Liver (tissue), 9 donors: Measurements from ENCODE around the gene CA14. TPM values are rescaled to one million over a fixed set of nuclear protein-coding genes. Genes with fewer than 3 reads are reported as not detected.
A peak's percentile ranks its signal among the peaks of the same experiment; 100 is the strongest.
"Not testable (repeated sequence)": the region's sequence is repeated elsewhere in the genome, so short reads cannot be mapped to it uniquely, and the experiment has no call there.

Experiments
- DNase-seq: peaks from one replicate; pipeline ENCODE4 v3.0.0-alpha.2; 2017; ENCODE audit warnings: low spot score
- H3K27ac ChIP-seq, 2 donors: one replicate each; pipeline ENCODE4 v1.7.0; 2013; ENCODE audit warnings: inconsistent platforms in 2 of 2, low read length in 2 of 2, control low read depth in 1 of 2, low read depth in 1 of 2, mild to moderate bottlenecking in 1 of 2
- H3K27me3 ChIP-seq, 4 donors: one replicate each; pipeline versions ENCODE4 v1.6.1 to v1.7.0; 2013; ENCODE audit warnings: low read length in 3 of 4, inconsistent platforms in 1 of 4, mild to moderate bottlenecking in 1 of 4, moderate library complexity in 1 of 4; ENCODE audit not compliant: control insufficient read depth in 4 of 4, insufficient read depth in 4 of 4
- H3K36me3 ChIP-seq, 4 donors: one replicate each; pipeline versions ENCODE4 v1.6.1 to v1.7.0; 2013; ENCODE audit warnings: low read length in 3 of 4, mild to moderate bottlenecking in 3 of 4, low read depth in 1 of 4, moderate library complexity in 1 of 4; ENCODE audit not compliant: control insufficient read depth in 4 of 4, insufficient read depth in 3 of 4
- H3K4me1 ChIP-seq, 4 donors: one replicate each; pipeline versions ENCODE4 v1.6.1 to v1.7.0; 2013; ENCODE audit warnings: low read length in 3 of 4, mild to moderate bottlenecking in 3 of 4, moderate library complexity in 1 of 4; ENCODE audit not compliant: control insufficient read depth in 4 of 4, insufficient read depth in 4 of 4
- H3K4me3 ChIP-seq, 3 donors: one replicate each; pipeline versions ENCODE4 v1.6.1 to v1.7.0; 2013; ENCODE audit warnings: low read length in 3 of 3, control low read depth in 1 of 3, low read depth in 1 of 3, mild to moderate bottlenecking in 1 of 3
- H3K9ac ChIP-seq, 2 donors: one replicate each; pipeline ENCODE4 v1.7.0; 2013; ENCODE audit warnings: low read length in 2 of 2, mild to moderate bottlenecking in 2 of 2, moderate library complexity in 2 of 2, control low read depth in 1 of 2, low read depth in 1 of 2
- H3K9me3 ChIP-seq, 4 donors: one replicate each; pipeline versions ENCODE4 v1.6.1 to v1.7.0; 2013; ENCODE audit warnings: low read length in 3 of 4; ENCODE audit not compliant: control insufficient read depth in 4 of 4
- EGR1 ChIP-seq, 2 donors: IDR thresholded peaks; 2 replicates each; pipeline ENCODE4 v1.6.1; 2016 to 2018; ENCODE audit warnings: antibody characterized with exemption in 2 of 2, low read depth in 2 of 2
- FOXA1 ChIP-seq: IDR thresholded peaks from 2 replicates; pipeline ENCODE4 v1.6.1; 2016; ENCODE audit warnings: antibody characterized with exemption
- FOXA2 ChIP-seq: IDR thresholded peaks from 2 replicates; pipeline ENCODE4 v1.6.1; 2016; ENCODE audit warnings: antibody characterized with exemption
- GABPA ChIP-seq, 2 donors: IDR thresholded peaks in 1 of 2; conservative IDR thresholded peaks in 1 of 2; 2 replicates each; pipeline ENCODE4 v1.6.1; 2016; ENCODE audit warnings: antibody characterized with exemption in 2 of 2, mild to moderate bottlenecking in 1 of 2, moderate library complexity in 1 of 2
- HNF4A ChIP-seq, 2 donors: conservative IDR thresholded peaks; 2 replicates each; pipeline ENCODE4 v1.6.1; 2016; ENCODE audit warnings: antibody characterized with exemption in 2 of 2, mild to moderate bottlenecking in 2 of 2
- JUND ChIP-seq, 2 donors: IDR thresholded peaks; 2 replicates each; pipeline ENCODE4 v1.6.1; 2016; ENCODE audit warnings: antibody characterized with exemption in 2 of 2
- NR2F2 ChIP-seq: IDR thresholded peaks from 2 replicates; pipeline ENCODE4 v1.6.1; 2016; ENCODE audit warnings: antibody characterized with exemption
- RAD21 ChIP-seq, 2 donors: IDR thresholded peaks; 2 replicates each; pipeline ENCODE4 v1.6.1; 2016; ENCODE audit warnings: antibody characterized with exemption in 2 of 2, mild to moderate bottlenecking in 2 of 2
- RXRA ChIP-seq, 2 donors: IDR thresholded peaks; 2 replicates each; pipeline ENCODE4 v1.6.1; 2017 to 2018; ENCODE audit warnings: antibody characterized with exemption in 2 of 2, mild to moderate bottlenecking in 1 of 2
- WGBS: extraction: QIAGEN DNeasy Blood & Tissue Kit; methylation state at CpG from one replicate; pipeline ENCODE4 v1.1.7; 2013; 5-methylcytosine and 5-hydroxymethylcytosine counted together
- polyA plus RNA-seq, 2 donors: library from polyadenylated mRNA; stranded (reverse) in 1 of 2; unstranded in 1 of 2; fragments of 200-250 nt in 1 of 2; fragments of >200 nt in 1 of 2; fragmentation: Nextera tagmentation in 1 of 2; extraction: Ambion mirVana in 1 of 2; gene quantifications; one replicate each; pipeline versions ENCODE4 v1.2.1 to v1.2.3, GENCODE V29; 2013 to 2015
- total RNA-seq, 2 donors: library from RNA; depleted of rRNA; stranded (reverse); fragments of >200 nt; gene quantifications; one replicate each; pipeline ENCODE4 v1.2.3, GENCODE V29; 2014
- TF ChIP-seq, protein P1 (sequence below): IDR thresholded peaks from 2 replicates; pipeline ENCODE4 v1.6.1; 2016; ENCODE audit warnings: antibody characterized with exemption
- TF ChIP-seq, protein P2 (sequence below): IDR thresholded peaks from 2 replicates; pipeline ENCODE4 v1.6.1; 2016; ENCODE audit warnings: antibody characterized with exemption
- TF ChIP-seq, protein P3 (sequence below): IDR thresholded peaks from 2 replicates; pipeline ENCODE4 v1.6.1; 2016; ENCODE audit warnings: antibody characterized with exemption, mild to moderate bottlenecking
- TF ChIP-seq, protein P4 (sequence below): fragments of 150-350 bp; IDR thresholded peaks from 2 replicates; pipeline ENCODE4 v1.5.1; 2017; ENCODE audit warnings: improper control_type of control experiment, low read depth, low read length; ENCODE audit not compliant: missing input control
- TF ChIP-seq, protein P5 (sequence below): IDR thresholded peaks from 2 replicates; pipeline ENCODE4 v1.6.1; 2016; ENCODE audit warnings: antibody characterized with exemption
- donor health status: healthy.
- donor health status: healthy.
- donor health status: healthy.
- donor health status: healthy.
- donor health status: healthy.

CA14 gene
- total and polyA plus RNA-seq, 4 donors = 0.22 to 2.7 (median 1.2) TPM

DNA sequence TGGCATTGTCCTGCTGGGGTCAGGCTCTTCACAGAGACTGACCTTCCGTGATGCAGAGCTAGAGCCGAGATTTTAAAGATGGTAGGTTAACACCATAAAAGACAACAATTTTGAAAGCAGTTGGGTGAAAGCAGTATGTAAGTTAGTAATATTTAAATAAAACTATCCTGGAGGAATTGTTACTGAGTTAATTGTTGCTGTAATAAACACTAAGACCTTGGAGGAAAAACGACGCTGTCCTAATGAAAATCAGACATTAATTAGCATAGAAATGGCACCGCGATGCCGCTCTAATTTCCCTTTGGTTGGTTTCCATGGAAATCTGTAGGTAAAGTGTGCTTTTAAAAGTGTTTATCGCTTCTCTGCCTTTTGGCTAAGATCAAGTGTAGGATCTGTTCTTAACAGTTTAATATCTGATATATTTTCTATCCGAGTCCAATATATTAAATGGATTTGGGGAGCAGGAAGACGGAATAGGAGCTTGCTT is 20.9 kb upstream of the CA14 start:
- Histone ChIP-seq H3K27ac (peak overlapping the region in 1 of 2 donors; percentile 6), H3K9ac (peak overlapping the region in 1 of 2 donors; percentile 69), H3K9me3 (no peaks in the 10 kb centered on the region), H3K4me3 (peak overlapping the region; percentile 52 to 86 (median 73)), H3K27me3 (no peaks in the 10 kb centered on the region), H3K36me3 (no peaks in the 10 kb centered on the region), H3K4me1 (peaks cover 1 to 20% (median 6%) of the 10 kb centered on the region in 4 donors)
- 42% methylated on average over 10 of the region's 10 CpGs for WGBS
- TF ChIP-seq FOXA2 (no peak), NR2F2 (no peak), EGR1 (IDR thresholded peaks at IDR 0.05; ENCODE audit: low read depth in 2 of 2) (no peak), FOXA1 (no peak), RAD21 (IDR thresholded peaks at IDR 0.05) (no peak), JUND (IDR thresholded peaks at IDR 0.05) (no peak), GABPA (IDR thresholded peaks at IDR 0.05 in 1 of 2, conservative IDR thresholded peaks at IDR 0.05 in 1 of 2) (no peak), HNF4A (conservative IDR thresholded peaks at IDR 0.05) (no peak), RXRA (IDR thresholded peaks at IDR 0.05) (no peak)
- TF ChIP-seq, protein P1, sequence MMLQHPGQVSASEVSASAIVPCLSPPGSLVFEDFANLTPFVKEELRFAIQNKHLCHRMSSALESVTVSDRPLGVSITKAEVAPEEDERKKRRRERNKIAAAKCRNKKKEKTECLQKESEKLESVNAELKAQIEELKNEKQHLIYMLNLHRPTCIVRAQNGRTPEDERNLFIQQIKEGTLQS = no peak
- TF ChIP-seq, protein P2, sequence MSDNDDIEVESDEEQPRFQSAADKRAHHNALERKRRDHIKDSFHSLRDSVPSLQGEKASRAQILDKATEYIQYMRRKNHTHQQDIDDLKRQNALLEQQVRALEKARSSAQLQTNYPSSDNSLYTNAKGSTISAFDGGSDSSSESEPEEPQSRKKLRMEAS = no peak
- TF ChIP-seq, protein P3, sequence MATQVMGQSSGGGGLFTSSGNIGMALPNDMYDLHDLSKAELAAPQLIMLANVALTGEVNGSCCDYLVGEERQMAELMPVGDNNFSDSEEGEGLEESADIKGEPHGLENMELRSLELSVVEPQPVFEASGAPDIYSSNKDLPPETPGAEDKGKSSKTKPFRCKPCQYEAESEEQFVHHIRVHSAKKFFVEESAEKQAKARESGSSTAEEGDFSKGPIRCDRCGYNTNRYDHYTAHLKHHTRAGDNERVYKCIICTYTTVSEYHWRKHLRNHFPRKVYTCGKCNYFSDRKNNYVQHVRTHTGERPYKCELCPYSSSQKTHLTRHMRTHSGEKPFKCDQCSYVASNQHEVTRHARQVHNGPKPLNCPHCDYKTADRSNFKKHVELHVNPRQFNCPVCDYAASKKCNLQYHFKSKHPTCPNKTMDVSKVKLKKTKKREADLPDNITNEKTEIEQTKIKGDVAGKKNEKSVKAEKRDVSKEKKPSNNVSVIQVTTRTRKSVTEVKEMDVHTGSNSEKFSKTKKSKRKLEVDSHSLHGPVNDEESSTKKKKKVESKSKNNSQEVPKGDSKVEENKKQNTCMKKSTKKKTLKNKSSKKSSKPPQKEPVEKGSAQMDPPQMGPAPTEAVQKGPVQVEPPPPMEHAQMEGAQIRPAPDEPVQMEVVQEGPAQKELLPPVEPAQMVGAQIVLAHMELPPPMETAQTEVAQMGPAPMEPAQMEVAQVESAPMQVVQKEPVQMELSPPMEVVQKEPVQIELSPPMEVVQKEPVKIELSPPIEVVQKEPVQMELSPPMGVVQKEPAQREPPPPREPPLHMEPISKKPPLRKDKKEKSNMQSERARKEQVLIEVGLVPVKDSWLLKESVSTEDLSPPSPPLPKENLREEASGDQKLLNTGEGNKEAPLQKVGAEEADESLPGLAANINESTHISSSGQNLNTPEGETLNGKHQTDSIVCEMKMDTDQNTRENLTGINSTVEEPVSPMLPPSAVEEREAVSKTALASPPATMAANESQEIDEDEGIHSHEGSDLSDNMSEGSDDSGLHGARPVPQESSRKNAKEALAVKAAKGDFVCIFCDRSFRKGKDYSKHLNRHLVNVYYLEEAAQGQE = no peak
- TF ChIP-seq, protein P4, sequence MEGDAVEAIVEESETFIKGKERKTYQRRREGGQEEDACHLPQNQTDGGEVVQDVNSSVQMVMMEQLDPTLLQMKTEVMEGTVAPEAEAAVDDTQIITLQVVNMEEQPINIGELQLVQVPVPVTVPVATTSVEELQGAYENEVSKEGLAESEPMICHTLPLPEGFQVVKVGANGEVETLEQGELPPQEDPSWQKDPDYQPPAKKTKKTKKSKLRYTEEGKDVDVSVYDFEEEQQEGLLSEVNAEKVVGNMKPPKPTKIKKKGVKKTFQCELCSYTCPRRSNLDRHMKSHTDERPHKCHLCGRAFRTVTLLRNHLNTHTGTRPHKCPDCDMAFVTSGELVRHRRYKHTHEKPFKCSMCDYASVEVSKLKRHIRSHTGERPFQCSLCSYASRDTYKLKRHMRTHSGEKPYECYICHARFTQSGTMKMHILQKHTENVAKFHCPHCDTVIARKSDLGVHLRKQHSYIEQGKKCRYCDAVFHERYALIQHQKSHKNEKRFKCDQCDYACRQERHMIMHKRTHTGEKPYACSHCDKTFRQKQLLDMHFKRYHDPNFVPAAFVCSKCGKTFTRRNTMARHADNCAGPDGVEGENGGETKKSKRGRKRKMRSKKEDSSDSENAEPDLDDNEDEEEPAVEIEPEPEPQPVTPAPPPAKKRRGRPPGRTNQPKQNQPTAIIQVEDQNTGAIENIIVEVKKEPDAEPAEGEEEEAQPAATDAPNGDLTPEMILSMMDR = no peak
- TF ChIP-seq, protein P5, sequence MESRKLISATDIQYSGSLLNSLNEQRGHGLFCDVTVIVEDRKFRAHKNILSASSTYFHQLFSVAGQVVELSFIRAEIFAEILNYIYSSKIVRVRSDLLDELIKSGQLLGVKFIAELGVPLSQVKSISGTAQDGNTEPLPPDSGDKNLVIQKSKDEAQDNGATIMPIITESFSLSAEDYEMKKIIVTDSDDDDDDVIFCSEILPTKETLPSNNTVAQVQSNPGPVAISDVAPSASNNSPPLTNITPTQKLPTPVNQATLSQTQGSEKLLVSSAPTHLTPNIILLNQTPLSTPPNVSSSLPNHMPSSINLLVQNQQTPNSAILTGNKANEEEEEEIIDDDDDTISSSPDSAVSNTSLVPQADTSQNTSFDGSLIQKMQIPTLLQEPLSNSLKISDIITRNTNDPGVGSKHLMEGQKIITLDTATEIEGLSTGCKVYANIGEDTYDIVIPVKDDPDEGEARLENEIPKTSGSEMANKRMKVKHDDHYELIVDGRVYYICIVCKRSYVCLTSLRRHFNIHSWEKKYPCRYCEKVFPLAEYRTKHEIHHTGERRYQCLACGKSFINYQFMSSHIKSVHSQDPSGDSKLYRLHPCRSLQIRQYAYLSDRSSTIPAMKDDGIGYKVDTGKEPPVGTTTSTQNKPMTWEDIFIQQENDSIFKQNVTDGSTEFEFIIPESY = no peak
- DNase-seq = no peak

DNA sequence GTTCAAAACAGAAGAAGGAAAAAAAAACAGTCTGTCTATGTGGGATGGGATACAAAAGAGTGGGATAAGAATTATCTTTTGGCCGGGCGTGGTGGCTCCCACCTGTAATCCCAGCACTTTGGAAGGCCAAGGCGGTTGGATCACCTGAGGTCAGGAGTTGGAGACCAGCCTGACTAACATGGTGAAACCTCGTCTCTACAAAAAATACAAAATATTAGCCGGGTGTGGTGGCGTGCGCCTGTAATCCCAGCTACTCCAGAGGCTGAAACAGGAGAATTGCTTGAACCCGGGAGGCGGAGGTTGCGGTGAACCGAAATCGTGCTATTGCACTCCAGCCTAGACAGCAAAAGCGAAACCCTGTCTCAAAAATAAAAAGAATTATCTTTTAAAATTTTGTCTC is 20.4 kb upstream of the CA14 start:
- H3K9me3 ChIP-seq, H3K27ac ChIP-seq, H3K27me3 ChIP-seq, H3K4me3 ChIP-seq, H3K9ac ChIP-seq, H3K36me3 ChIP-seq, DNase-seq: not testable (repeated sequence)
- 92% methylated on average over 13 of the region's 13 CpGs for WGBS
- peaks cover 1 to 20% (median 6%) of the 10 kb centered on the region in 4 donors for H3K4me1 ChIP-seq
